IPS-15b (cell line): ENCODE data around the gene HAAO.
"Not testable (repeated sequence)": the region's sequence is repeated elsewhere in the genome, so short reads cannot be mapped to it uniquely, and the experiment has no call there.

Experiments used
- H3K27me3 ChIP-seq: one replicate; pipeline ENCODE4 v1.6.1; 2013; ENCODE audit warnings: low read length; ENCODE audit not compliant: control insufficient read depth, insufficient read depth
- H3K36me3 ChIP-seq: one replicate; pipeline ENCODE4 v1.6.1; 2013; ENCODE audit warnings: low read length; ENCODE audit not compliant: control insufficient read depth, insufficient read depth
- H3K4me1 ChIP-seq: one replicate; pipeline ENCODE4 v1.6.1; 2013; ENCODE audit warnings: mild to moderate bottlenecking, low read length; ENCODE audit not compliant: control insufficient read depth, insufficient read depth
- H3K4me3 ChIP-seq: one replicate; pipeline ENCODE4 v1.5.1; 2013; ENCODE audit warnings: low read depth, low read length
- H3K9ac ChIP-seq: one replicate; pipeline ENCODE4 v1.6.1; 2013; ENCODE audit warnings: low read depth, mild to moderate bottlenecking, low read length
- H3K9me3 ChIP-seq: one replicate; pipeline ENCODE4 v1.6.1; 2013; ENCODE audit warnings: mild to moderate bottlenecking, low read length; ENCODE audit not compliant: control insufficient read depth, insufficient read depth

The HAAO gene

DNA sequence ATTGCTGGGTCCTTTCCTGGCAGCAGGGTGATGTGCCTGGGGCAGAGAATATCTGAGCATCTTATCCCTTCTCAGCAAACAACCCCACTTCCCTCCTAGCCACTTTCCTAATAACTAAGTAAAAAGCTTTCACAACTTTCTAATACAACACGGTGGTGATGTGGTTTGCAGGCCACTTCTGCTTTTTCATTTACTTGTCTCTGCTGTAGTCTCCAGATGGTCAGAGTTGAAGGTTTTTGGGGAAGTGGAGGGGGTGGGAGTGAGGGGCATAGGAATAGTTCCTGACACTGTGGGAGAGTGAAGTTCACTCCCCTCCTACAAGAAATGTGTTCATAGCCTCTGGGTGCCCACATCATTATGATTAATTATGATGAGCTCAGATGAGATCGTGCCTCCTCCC lies 40.1 kb downstream of the HAAO start:
- H3K9ac ChIP-seq = no peak overlapping the region

DNA sequence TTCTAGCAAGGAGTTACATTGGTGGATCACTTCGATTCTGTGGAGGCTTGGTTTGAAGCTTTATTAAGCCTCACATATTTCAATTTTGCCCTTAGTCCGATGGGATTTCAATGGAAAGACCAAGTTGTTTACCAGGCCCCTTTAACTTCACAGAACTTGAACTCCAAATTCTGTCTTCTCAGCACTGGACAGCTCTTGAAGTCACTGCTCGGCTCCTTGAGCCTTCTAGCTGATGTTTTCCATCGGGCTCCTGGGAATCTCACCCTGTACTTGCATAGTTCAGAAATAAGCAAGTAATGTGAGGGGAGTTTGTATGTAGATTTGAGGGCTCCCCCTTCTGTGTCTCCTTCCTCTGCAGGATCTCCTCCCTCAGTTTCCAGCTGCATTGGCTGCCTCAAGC lies 43.5 kb downstream of the HAAO start:
- Histone ChIP-seq H3K9ac (no peak overlapping the region), H3K4me3 (no peak overlapping the region), H3K9me3 (no peaks in the 10 kb centered on the region), H3K27me3 (no peaks in the 10 kb centered on the region), H3K4me1 (no peaks in the 10 kb centered on the region), H3K36me3 (peaks cover 2% of the 10 kb centered on the region)

More for the DNA sequence above, 40.1 kb downstream of the HAAO start:
- Histone ChIP-seq H3K4me1 (no peaks in the 10 kb centered on the region), H3K4me3 (no peak overlapping the region), H3K27me3 (no peaks in the 10 kb centered on the region), H3K36me3 (peaks cover 2% of the 10 kb centered on the region), H3K9me3 (no peaks in the 10 kb centered on the region)

DNA sequence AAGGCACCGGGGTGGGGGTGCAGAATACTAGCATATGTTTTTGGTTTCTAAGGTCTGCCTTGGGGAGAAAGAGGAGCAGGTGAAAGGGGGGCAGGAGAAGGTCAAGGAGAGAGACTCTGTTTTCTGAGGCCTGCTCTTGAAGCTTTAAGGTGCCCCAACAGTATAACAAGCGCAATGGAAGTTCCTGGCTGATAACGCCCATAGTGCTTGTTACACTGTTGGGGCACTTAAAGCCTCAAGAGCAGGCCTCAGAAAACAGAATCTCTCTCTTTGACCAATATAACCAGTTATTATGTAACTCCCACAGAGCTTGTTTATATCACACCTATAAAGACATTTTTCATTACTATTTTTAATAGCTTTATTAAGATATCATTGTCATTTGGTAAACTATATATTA lies 45.0 kb downstream of the HAAO start:
- H3K4me3 ChIP-seq = no peak overlapping the region
- no peaks in the 10 kb centered on the region for H3K4me1 ChIP-seq
- peaks cover 2% of the 10 kb centered on the region for H3K36me3 ChIP-seq
- no peaks in the 10 kb centered on the region for H3K9me3 ChIP-seq
- no peak overlapping the region for H3K9ac ChIP-seq
- no peaks in the 10 kb centered on the region for H3K27me3 ChIP-seq

DNA sequence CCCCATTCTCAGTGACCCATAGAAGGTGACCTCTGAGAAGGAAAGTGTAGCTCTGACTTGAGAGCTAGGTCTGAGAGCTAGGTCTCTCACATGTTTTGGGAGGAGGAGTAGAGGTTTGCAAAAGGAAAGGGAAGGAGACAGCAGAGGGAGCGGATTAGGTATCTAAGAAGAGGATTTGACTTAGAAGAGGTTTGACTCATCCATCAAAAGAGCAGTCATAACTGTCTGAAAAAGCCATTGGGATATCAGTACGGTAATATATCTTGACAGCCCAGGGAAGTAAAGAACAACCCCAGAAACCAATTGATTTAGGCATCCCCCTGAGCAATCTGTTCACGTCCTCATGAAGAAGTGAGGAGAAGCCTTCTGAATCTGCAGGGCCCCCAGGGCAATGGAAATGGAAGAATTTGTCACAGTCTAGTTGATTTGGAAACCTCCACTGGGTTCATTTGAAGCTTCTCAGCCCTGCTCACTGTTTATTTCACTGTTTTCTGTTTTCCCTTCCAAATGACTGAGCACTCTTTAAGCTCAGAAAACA lies 47.8 kb downstream of the HAAO start:
- Histone ChIP-seq H3K4me3 (no peak overlapping the region), H3K9ac (no peak overlapping the region), H3K36me3 (peaks cover 2% of the 10 kb centered on the region), H3K4me1 (no peaks in the 10 kb centered on the region), H3K27me3 (no peaks in the 10 kb centered on the region), H3K9me3 (no peaks in the 10 kb centered on the region)

DNA sequence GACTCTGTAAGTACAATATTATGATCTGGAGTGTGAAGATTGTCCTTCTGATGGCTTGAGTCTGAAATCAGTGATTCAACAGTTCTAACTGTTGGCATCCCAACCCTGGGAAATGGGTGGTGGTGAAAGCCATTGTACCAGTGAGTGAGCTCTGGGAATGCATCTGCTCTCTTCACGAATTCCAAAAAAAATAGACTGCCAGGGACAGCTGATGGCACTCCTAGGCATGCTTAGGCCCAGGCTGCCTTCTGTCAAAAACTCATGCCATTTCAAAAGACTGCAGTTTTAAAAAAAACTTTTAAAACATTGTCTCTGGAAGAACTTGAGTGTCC lies 48.8 kb downstream of the HAAO start:
- Histone ChIP-seq H3K9me3 (no peaks in the 10 kb centered on the region), H3K9ac (no peak overlapping the region), H3K27me3 (no peaks in the 10 kb centered on the region), H3K4me1 (peaks cover 4% of the 10 kb centered on the region), H3K4me3 (no peak overlapping the region), H3K36me3 (no peaks in the 10 kb centered on the region)

DNA sequence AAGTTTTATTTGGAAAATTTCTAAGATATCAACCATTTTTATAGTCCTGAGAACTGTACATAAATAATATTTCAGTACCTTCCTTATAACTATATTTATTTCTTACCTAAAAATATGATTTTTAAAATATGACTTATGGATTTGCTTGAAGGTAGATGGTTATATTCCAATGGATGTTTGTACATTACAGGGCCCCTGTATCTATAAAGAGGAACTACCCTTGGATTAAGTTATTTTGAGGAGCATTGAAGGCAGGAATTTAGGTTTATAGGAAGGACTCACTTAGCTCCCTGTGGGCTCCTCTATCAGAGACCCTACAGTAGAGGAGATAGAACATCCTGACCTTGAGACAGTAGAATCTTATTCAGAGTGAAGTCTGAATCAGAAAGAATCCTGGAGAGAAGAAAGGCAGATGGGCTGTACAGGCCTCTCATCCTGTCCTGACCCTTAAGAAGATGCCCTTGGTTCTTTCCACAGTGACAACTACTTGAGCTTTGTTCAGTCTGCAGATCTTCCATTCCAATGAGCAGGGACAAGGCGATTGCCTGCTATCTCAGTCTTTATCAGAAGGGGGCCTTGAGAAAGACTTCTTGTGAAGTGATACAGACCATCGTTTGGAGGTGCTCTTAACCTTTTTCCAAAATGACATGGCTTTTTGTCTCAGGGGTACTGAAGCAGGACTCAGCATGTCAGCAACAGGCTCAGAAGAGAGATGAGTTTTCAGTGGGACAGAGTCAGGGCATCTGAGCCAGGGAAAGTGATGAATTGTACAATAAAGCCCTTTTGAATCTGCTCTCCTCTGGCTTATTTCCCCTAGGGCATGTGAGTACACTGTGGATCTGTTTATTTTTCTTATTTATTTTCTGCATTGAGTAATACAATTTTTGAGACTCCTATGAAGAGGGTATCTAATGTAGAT lies 49.4 kb downstream of the HAAO start:
- Histone ChIP-seq H3K4me3 (no peak overlapping the region), H3K4me1 (peaks cover 5% of the 10 kb centered on the region), H3K27me3 (no peaks in the 10 kb centered on the region), H3K36me3 (no peaks in the 10 kb centered on the region), H3K9me3 (no peaks in the 10 kb centered on the region), H3K9ac (no peak overlapping the region)

DNA sequence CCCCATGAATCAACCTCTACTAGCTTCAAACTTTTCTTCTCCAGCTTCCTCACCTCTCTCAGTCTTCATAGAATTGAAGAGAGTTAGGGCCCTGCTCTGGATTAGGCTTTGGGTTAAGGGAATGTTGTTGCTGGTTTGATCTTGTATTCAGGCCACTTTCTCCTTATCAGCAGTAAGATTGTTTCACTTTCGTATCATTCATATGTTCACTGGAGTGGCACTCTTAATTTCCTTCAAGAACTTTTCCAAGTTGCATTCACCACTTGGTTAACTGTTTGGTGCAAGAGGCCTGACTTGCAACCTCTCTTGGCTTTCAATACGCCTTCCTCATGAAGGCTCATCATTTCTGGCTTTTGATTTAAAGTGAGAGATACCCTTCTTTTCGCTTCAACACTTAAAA lies 51.2 kb downstream of the HAAO start:
- H3K4me3 ChIP-seq = no peak overlapping the region
- no peaks in the 10 kb centered on the region for H3K36me3 ChIP-seq
- H3K27me3 ChIP-seq = no peaks in the 10 kb centered on the region
- H3K4me1 ChIP-seq = peaks cover 14% of the 10 kb centered on the region
- H3K9ac ChIP-seq = no peak overlapping the region
- no peaks in the 10 kb centered on the region for H3K9me3 ChIP-seq

DNA sequence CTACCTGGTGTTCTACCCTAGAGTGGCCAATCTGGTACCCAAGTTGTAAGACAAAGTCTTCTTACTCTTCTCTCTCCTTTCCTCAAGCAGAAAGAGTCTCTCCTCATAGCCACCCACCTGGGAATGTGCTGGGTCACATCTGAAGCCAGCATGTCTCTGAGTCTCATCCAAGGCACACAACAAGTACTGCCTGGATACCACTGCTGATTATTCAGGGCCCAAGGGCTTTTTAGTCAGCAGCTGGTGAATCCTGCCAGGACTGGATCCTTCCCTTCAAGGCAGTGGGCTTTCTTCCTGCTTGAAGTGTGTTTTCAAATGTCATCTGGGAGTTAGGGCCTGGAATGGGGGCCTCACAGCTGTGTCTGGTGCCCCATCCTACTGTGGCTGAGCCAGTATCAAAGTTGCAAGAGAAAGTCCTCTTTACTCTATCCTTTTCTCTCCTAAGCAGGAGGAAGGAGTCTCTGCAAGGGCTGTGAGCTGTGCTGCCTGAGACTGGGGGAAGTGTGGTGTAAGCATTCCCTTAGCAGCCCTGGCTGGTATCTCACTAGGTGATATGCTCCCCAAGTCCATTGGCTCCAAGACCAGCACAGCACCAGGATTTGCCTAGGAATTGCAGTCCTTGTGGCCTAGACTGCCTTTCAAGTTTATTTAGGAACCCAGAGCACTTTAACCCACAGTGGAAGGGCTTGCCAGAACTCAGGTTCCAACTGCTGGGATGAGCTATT lies 55.6 kb downstream of the HAAO start:
- H3K9ac ChIP-seq = no peak overlapping the region
- no peaks in the 10 kb centered on the region for H3K27me3 ChIP-seq
- no peak overlapping the region for H3K4me3 ChIP-seq
- H3K4me1 ChIP-seq = peaks cover 14% of the 10 kb centered on the region
- no peaks in the 10 kb centered on the region for H3K9me3 ChIP-seq
- H3K36me3 ChIP-seq = no peaks in the 10 kb centered on the region

DNA sequence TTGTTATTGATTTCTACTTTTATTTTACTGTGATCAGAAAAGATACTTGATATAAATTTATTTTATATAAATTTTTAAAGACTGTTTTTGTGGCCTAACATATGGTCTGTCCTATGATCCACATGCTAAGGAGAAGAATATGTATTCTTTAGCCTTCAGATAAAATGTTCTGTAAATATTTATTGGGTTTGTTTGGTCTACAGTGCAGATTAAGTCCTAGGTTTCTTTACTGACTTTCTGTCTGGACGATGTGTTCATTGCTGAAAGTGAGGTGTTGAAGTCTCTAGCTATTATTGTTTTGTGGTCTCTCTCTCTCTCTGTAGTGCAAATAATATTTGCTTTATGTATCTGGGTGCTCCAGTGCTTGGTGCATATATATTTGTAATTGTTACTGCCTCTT lies 58.5 kb downstream of the HAAO start:
- Histone ChIP-seq H3K9me3 (no peaks in the 10 kb centered on the region), H3K36me3 (no peaks in the 10 kb centered on the region), H3K27me3 (no peaks in the 10 kb centered on the region), H3K9ac (no peak overlapping the region), H3K4me3 (no peak overlapping the region), H3K4me1 (peaks cover 10% of the 10 kb centered on the region)

DNA sequence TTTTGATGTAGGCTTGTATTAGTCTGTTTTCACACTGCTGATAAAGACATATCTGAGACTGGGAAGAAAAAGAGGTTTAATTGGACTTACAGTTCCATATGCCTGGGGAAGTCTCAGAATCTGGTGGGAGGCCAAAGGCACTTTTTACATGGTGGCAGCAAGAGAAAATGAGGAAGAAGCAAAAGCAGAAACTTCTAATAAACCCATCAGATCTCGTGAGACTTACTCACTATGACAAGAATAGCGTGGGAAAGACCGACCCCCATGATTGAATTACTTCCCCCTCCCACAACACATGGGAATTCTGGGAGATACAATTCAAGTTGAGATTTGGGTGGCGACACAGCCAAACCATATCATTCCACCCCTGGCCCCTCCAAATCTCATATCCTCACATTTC lies 61.1 kb downstream of the HAAO start:
- not testable (repeated sequence) for H3K9ac ChIP-seq, H3K4me3 ChIP-seq, H3K9me3 ChIP-seq, H3K27me3 ChIP-seq, H3K36me3 ChIP-seq, H3K4me1 ChIP-seq

DNA sequence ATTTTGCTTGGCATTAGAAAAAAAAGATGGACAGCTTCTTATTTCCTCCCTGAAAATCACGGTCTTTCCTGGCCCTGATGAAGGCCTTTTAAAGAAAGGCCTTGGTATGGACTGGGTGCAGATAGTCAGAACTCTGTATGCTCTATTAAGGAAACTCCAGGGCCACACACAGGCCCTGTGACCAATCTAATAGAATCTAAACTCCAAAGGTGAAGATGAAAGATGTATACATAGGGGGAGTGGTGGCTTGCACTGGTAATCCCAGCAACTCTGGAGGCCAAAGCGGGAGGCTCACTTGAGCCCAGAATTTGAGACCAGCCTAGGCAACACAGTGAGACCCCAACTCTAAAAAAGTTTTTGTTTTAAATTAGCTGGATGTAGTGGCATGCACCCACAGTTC lies 65.7 kb downstream of the HAAO start:
- H3K9me3 ChIP-seq = no peaks in the 10 kb centered on the region
- H3K4me1 ChIP-seq = peaks cover 3% of the 10 kb centered on the region
- H3K4me3 ChIP-seq = no peak overlapping the region
- no peaks in the 10 kb centered on the region for H3K27me3 ChIP-seq
- H3K36me3 ChIP-seq = no peaks in the 10 kb centered on the region
- H3K9ac ChIP-seq = no peak overlapping the region

DNA sequence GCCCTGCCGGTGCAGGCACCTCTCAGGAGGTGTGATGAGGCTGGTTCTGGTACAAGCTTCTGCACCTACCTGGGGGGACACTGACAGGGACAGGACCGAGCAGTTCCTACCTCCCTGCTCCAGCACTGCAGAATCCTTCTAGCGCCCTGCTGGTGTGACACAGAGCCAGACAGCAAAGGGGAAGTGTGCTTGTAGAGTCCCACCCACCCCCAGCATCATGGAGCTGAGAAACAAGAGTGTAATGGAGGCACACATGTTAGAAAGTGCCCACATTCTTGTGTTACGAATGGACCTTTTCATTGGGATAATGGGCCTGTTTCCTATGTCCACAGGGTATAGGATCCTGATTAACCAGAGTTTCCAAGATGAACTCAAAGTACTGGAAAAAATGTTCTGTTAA lies 66.7 kb downstream of the HAAO start:
- H3K4me1 ChIP-seq = peaks cover 3% of the 10 kb centered on the region
- H3K36me3 ChIP-seq = no peaks in the 10 kb centered on the region
- H3K9me3 ChIP-seq = no peaks in the 10 kb centered on the region
- no peak overlapping the region for H3K9ac ChIP-seq
- no peak overlapping the region for H3K4me3 ChIP-seq
- H3K27me3 ChIP-seq = no peaks in the 10 kb centered on the region
